ENCODE measurements around the gene SETDB2. TPM values are rescaled to one million over a fixed set of nuclear protein-coding genes. Genes with fewer than 3 reads are reported as not detected.

Gene SETDB2
- total RNA-seq, 4 donors from 2014 or later = 10.0 to 13.4 (median 10.6) TPM

- no peak overlapping the region for H3K4me3 ChIP-seq
- no peak for ATAC-seq
- H3K4me1 ChIP-seq = peaks cover 0 to 20% (median 0%) of the 10 kb centered on the region in 3 donors
- H3K9me3 ChIP-seq = no peaks in the 10 kb centered on the region
- WGBS, 2 donors (ENCODE audit: low coverage in 1 of 2) = 73 to 100% methylated on average over 2 to 3 of the region's 3 CpGs
- no peak overlapping the region for H3K27ac ChIP-seq
- no peaks in the 10 kb centered on the region for H3K27me3 ChIP-seq
- H3K36me3 ChIP-seq = peaks cover 0 to 22% of the 10 kb centered on the region in 2 donors
- no peak for TF ChIP-seq CTCF (IDR thresholded peaks at IDR 0.05)
- TF ChIP-seq EP300 (IDR thresholded peaks at IDR 0.05) = no peak
- no peak for TF ChIP-seq POLR2A (IDR thresholded peaks at IDR 0.05)
- TF ChIP-seq POLR2AphosphoS5 (IDR thresholded peaks at IDR 0.05) = no peak
These were observed 59.9 kb downstream of the SETDB2 start for GRCh38 chr13:49503951-49504350.

DNA sequence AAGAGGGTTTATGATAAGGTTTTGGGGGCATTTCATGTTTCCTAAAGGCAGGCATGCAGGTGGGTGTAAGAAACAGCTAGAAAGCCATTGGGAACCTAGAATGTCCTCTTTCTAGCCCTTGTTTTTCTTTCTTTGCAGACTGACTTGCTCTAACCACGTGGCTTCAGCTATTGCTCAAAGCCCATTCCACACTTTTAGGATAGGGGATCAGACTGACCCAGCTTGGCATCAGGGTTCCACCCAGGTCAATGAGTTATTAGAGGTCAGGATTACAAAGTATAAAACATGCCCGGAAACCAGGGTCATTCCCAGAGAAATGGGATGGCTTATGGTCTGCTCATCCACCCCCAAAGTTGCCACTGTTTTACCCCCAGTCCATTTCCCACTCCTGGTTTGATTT, 68.5 kb downstream of the SETDB2 start:
- no peak overlapping the region for H3K4me3 ChIP-seq
- TF ChIP-seq EP300 (IDR thresholded peaks at IDR 0.05) = no peak
- TF ChIP-seq CTCF (IDR thresholded peaks at IDR 0.05) = no peak
- TF ChIP-seq POLR2A (IDR thresholded peaks at IDR 0.05) = no peak
- no peak for TF ChIP-seq POLR2AphosphoS5 (IDR thresholded peaks at IDR 0.05)
- H3K27me3 ChIP-seq = no peaks in the 10 kb centered on the region
- H3K36me3 ChIP-seq = peaks cover 0 to 55% of the 10 kb centered on the region in 2 donors
- H3K27ac ChIP-seq = no peak overlapping the region
- WGBS, 2 donors (ENCODE audit: low coverage in 1 of 2) = 100% methylated on average over 2 of the region's 2 CpGs; no CpG with 5 or more reads in 1 of the 2 donors
- H3K9me3 ChIP-seq = no peaks in the 10 kb centered on the region
- no peak for ATAC-seq
- H3K4me1 ChIP-seq = no peaks in the 10 kb centered on the region

DNA sequence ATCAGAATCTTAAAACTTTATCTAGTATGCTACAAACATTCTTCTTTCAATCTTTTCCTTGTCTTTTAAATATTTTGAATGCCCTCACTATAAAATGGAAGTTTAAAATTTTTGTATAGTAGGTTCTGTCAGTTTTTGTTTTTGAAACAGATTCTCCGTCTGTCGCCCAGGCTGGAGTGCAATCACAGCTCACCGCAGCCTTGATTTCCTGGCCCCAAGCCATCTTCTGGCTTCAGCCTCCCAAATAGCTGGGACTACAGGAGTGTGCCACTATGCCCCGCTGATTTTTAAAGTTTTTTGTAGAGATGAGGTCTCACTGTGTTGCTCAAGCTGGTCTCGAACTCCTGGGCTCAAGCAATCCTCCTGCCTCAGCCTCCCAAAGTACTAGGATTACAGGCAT, 72.4 kb downstream of the SETDB2 start:
- ATAC-seq = no peak
- Histone ChIP-seq H3K27ac (no peak overlapping the region), H3K27me3 (no peaks in the 10 kb centered on the region), H3K4me1 (no peaks in the 10 kb centered on the region), H3K36me3 (peaks cover 0 to 86% of the 10 kb centered on the region in 2 donors), H3K4me3 (no peak overlapping the region), H3K9me3 (no peaks in the 10 kb centered on the region)
- TF ChIP-seq CTCF (IDR thresholded peaks at IDR 0.05) (no peak), EP300 (IDR thresholded peaks at IDR 0.05) (no peak), POLR2A (IDR thresholded peaks at IDR 0.05) (no peak), POLR2AphosphoS5 (IDR thresholded peaks at IDR 0.05) (no peak)
- 89% methylated on average over 5 of the region's 5 CpGs; no CpG with 5 or more reads in 1 of the 2 donors for WGBS, 2 donors (ENCODE audit: low coverage in 1 of 2)

DNA sequence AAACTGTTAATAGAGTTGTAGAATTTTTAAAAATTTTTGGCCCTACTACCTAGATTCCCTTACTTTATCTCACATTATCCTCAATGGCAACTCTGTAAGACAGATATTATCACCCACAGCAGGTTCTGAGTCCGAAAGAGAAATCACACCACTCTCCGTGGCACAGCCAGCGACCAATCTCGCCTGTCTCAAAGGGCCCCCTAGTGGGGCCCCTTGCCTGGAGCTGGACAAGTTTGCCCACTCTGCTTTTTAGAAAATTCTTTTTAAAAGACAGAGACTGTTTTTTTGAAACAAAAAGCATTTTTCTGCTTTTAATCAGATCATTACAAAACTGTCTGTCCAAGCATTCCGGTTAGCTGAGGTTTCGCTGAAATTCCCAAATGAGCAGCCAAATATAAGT, 73.4 kb downstream of the SETDB2 start:
- no peak for TF ChIP-seq POLR2AphosphoS5 (IDR thresholded peaks at IDR 0.05)
- TF ChIP-seq CTCF (IDR thresholded peaks at IDR 0.05) = peak in 1 of 4 experiments; percentile 36
- no peak overlapping the region for H3K4me3 ChIP-seq
- ATAC-seq = no peak
- no peaks in the 10 kb centered on the region for H3K27me3 ChIP-seq
- no peak overlapping the region for H3K27ac ChIP-seq
- WGBS, 2 donors (ENCODE audit: low coverage in 1 of 2) = 75 to 81% methylated on average over 4 to 6 of the region's 6 CpGs
- H3K36me3 ChIP-seq = peaks cover 0 to 94% of the 10 kb centered on the region in 2 donors
- peaks cover 0 to 9% (median 0%) of the 10 kb centered on the region in 3 donors for H3K4me1 ChIP-seq
- H3K9me3 ChIP-seq = no peaks in the 10 kb centered on the region

DNA sequence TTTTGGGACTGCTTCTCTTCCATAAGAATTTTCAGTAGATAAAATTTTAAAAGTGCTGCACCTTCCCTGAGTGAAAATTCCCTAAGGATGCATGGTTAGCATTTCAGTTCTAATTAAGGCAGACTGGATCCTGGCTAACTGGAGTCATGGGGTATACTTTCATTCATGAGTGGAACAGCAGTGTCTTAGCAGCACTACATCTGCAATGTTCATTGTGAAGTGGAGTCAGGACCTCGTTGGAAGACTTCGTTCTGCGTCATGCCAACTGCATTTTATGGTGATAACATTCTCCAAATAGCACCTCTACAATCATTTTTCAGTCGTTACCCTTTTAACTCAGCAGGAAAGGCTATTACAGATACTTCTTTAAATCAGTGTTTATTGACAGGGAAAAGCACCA, 77.2 kb downstream of the SETDB2 start:
- TF ChIP-seq EP300 (IDR thresholded peaks at IDR 0.05) (no peak), POLR2A (IDR thresholded peaks at IDR 0.05) (no peak), POLR2AphosphoS5 (IDR thresholded peaks at IDR 0.05) (no peak), CTCF (IDR thresholded peaks at IDR 0.05) (no peak)
- H3K4me3 ChIP-seq = no peak overlapping the region
- no peaks in the 10 kb centered on the region for H3K9me3 ChIP-seq
- no peak overlapping the region for H3K27ac ChIP-seq
- ATAC-seq = no peak
- H3K27me3 ChIP-seq = no peaks in the 10 kb centered on the region
- H3K36me3 ChIP-seq = peaks cover 0 to 95% of the 10 kb centered on the region in 2 donors
- peaks cover 0 to 9% (median 0%) of the 10 kb centered on the region in 3 donors for H3K4me1 ChIP-seq
- WGBS, 2 donors (ENCODE audit: low coverage in 1 of 2) = 56 to 80% methylated on average over 4 of the region's 4 CpGs
